ENCODE data around the gene SLFNL1.

Gene SLFNL1

DNA sequence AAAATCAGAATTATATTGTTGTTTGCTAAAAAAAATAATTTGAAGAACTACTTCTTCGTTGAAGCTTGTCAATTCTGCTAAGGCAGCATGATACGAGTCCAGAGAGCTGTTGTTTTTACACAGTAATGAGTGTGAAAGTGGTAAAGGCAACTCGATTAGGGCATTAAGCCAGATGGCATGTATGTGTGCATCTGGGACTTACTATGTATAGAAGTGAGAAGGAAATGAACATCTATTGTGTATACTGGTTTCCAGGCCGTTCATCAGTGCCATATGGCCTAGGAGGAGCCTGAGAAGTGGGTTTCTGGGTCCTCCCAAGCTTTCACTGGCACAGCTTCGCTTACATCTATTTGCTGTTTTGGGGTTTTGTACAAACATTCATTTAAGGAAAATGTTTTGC lies 36.4 kb downstream of the SLFNL1 start:
- no peak for DNase-seq

DNA sequence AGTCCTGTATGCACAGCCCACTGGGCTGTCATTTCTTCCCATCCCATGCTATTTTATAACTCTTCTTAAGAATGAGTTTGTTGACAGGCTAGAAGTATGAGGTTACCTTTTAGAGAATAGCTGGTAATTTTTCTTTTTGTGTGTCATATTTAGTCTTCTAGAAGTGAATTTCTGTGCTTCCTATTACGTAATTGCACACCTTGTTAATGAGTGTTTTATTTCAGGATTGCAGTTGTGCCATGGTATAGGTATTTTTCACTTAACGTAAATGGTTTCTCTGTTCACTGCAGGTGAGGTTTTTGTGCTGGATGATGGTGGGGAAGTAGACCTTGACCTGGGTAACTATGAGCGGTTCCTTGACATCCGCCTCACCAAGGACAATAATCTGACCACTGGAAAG lies 37.0 kb downstream of the SLFNL1 start:
- no peak for DNase-seq

DNA sequence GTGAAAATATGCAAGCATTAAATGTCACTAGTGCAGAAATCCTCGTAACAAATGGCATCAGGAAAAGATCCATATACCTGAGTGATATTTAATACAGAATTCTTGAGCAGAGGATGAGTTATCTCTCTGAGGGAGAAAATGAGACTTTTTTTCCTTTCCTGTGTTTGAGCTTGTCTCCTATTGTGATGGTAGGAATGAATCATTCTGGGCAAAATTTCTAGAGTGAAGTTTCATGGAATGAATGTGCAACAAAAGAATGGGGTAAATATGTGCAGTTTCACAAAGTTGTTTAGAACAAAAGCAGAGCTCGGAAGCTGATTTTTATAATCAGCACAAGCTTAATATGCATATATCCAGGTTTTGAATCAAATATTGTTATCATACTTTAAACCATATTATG lies 37.5 kb downstream of the SLFNL1 start:
- no peak for DNase-seq

DNA sequence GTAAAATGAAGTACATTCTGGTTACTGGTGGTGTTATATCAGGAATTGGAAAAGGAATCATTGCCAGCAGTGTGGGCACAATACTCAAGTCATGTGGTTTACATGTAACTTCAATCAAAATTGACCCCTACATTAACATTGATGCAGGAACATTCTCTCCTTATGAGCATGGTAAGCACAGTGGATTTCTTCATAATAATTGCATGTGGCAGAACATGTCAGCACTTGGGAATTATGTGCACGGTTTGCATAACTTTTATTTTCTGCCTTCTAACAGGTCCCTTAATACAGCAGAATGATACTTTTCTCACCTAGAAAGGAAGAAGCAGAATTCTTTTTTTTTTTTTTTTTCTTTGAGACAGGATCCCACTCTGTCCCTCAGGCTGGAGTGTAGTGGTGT lies 38.2 kb downstream of the SLFNL1 start:
- no peak for DNase-seq

DNA sequence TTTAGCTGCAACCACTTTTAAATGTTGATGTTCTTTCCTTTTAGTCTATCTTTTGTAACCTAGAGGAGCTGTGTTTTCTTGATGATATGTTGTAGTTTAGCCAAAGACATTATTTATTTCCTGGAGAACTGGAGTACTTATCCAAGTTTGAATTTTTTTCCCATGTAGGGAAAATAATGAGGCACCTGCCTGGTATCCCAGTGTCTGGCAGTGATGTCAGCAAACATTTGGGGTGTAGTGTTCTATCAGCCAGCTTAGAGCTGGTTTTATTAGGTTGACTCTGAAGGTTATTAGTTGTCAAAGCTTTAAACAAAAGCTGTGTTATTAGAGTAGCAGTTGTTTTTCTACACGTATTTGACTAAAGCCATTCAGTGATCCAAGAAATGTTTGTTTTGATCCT lies 38.8 kb downstream of the SLFNL1 start:
- DNase-seq: no peak

DNA sequence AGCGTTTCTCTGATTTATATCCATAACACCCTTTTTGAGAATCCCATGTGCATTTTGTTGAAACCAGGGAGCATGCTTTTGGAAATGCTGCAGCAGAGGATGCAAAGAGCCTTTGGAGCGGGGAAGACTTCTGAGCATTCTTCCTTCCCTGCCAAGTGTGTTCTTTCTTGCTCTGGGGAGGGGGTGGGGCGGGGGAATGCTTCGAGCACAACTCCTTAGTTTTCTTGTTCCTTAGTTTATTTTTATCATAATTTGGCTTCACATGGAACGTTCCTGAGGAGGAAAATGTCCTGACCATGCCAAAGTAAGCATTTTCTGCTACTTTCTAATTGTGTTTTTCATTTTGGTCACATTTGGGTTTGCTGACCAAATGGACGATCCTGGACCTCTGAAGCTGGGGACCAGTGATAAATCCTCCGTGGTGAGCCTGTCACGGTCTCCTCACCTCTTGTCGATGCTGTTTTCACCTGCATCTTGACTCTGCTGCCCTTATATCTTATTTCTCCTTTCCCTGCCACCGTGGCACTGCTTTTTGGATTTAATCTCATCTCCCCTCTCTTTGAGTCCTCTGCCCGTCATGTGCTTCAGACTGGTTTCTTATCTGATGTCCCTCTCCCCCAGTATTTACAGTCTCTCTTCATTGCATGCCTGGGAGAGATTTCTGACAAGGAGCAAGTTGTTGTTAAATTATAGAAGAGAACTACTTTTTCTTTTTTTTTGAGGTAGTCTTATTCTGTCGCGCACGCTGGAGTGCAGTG lies 39.7 kb downstream of the SLFNL1 start:
- no peak for DNase-seq

DNA sequence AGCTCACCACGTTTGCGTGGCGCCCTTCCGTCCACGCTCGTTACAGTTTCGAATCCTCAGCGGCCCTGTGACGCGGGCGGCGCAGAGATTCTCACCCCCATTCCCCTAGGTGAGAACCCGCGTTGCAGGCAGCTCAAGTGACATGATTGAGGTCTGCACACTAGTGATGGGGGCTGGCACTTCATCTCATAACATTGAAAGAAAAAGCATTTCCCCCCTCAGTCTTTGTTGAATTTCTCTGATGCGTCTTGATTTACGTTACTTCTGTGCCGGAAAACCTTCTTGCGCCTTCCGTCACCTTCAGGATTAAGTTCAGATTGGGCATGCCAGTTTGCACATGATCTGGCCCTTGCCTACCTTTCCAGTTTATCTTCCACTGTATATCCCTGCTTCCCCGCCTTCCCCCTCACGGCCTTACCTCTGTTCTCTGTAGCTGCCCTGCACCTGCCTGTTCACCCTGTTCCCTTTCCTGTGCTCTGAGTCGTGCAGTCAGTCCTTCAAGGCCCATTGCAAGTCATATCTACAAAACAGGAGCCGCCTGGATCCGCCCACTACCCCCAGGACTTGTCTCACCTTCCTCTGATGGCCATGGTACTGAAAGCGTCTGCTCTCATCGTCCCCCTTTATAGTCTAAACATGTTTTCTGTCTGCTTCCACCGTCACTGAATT lies 40.9 kb downstream of the SLFNL1 start:
- DNase-seq: peak; percentile 59

DNA sequence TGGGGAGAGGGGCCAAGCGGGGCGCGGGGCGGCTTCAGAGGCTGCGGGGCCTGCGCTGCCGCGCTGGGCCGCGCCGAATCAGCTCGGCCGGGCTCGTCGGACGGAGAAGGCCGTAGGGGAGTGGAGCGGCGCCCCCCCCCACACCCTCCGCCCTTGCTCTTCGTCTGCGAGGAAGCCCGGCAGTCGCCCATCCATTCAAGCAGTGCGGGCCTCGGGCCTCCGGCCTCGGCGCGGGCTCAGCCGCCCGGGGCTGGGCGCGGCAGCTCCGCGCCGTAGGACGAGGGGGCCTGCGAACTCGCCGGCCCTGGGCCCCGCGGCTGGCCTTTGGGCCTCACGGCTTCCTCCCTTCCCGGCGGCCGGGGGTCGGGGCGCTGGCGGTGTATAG lies 41.5 kb downstream of the SLFNL1 start:
- DNase-seq: no peak

DNA sequence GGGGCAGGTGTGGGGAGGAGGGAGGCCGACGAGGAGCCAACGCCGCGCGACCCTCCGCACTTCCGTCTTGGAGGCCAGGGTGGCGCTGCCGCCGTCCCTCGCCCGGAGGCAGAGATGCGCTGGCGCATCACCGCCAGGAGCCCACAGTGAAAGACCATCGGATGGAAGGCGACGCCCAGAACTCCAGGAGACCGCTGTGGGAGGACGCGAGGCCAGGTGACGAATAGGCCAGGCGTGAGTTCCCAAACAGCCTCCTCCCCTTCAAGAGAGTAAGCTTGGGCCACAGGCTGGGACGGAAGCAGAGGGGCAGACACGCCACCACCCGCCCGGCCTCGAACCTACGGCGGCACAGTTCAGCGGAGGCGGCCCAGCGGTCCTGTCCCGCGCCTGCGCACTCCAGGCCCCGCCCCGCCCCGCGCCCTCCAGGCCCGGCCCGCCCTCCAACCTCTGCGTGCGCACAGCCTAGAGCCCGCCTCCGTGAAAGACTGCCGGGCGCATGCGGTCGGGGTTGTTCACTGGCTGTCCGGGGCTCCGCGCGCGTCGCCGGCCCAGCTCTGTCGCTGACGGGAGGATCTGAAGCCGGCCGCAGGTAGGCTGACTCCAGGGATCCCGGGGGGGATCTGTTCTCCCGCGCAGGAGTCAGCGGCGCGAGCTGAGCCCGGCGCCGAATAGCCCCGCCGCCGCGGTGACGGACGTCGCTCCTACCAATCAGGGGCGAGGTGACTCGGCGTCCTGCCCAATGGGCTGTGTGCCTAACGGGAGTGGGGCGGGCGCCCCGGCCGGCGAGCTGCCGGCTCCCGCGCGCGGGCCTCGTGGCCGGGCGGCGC lies 42.1 kb downstream of the SLFNL1 start, which contains the start of gene CTPS1:
TSS of gene CTPS1 (plus strand) at position 456 of the 827 bp plus-strand sequence. CDS start 3,595 bp downstream, outside the sequence.
- peak; percentile 92 for DNase-seq

DNA sequence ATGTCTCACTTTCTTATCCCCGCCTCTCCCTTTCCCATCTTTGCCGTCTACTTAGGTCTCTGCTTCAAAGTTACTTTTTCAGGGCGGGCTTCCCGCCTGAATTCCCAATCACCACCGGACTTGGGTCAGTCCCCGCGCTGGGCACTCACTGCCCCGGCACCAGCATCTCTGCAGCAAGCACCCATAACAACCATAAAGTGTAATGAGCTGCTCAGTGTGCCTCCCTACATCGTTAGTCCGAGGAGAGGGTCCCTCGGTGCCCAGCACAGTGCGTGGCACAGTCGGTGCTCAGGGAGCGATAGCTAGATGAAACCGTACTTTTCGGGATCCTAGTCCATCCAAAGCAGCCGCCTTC lies 42.7 kb downstream of the SLFNL1 start:
- DNase-seq: no peak

DNA sequence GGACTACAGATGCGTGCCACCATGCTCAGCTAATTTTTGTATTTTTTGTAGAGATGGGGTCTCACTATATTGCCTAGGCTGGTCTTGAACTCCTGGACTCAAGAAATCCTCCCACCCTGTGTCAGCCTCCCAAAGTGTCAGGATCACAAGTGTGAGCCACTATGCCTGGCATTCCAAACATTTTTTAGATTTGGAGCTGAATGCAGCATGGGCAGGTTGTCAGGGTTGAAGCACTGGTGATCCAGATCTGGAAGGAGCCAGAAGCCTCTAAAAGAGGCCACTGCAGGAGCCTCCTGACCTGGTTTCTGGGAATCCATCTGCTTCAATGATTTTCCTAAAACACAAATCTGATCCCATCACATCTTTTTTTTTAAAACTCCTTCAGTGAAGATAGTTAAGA lies 43.8 kb downstream of the SLFNL1 start:
- no peak for DNase-seq

DNA sequence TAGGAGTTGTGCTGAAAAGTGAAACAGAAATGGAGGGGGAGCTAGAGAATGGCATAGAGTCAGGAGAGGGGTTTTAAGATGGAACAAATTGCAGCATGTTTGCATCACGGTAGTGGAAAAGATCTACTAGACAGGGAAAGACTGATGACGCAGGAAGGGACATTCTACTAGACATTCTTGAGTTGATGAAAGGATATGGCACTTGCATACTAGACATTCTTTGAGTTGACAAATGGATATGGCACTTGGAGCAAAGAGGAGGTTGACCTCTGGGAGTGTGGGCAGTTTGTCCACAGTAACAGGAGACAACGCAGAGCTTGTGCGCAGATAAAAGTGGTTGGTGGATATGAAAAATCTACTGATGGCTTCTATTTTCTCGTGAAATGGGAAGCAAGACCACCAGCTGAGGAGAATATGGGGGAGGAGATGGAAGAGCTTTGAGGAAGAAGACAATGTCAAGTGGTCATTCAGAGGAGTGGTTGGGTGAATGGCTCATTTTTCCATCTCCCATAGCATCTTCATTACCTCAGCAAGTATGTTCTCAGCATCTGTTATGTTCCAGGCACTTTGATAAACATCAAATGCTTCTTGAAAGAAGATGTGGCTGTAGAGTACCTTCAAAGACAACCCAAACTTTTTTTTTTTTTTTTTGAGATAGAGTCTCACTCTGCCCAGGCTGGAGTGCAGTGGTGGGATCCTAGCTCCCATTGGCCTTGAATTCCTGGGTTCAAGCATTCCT lies 44.4 kb downstream of the SLFNL1 start:
- no peak for DNase-seq

DNA sequence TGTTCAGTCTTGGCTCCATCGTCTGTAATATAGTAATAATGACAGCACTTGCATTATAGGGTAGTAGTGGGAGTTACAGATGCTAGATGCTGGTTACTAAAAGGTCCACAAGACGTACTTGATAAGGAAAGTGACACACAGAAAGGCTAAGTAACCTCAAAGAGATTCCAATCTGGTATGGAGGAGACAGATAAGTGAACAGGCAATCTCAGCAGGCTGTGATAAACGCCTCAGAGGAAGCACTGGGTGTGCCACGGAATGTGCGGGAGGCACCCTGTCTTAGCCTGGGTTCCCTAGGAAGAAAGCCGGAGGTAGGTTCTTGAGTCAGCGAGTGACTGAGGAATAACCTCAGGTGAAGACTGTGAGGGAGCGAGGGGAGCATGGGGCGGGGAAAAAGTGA lies 46.6 kb downstream of the SLFNL1 start:
- no peak for DNase-seq

DNA sequence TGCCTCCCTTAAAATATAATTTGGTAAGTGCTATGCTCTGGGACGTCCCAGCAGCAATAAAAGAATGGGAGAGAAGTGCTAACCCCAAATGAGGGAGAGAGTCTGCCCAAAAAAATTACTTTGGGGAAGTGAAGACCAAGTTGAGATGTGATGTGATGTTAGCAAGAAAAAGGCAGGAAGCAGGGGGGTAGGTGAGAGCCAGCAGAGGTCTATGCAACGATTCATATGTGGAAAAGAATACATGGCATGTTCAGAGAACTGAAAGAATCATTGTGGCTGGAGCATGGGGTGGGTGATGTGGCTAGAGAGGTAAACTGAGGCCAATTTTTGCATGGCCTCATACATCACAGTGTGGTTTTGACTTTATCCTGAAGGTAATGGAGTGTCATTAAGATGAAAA lies 47.6 kb downstream of the SLFNL1 start:
- DNase-seq: no peak

DNA sequence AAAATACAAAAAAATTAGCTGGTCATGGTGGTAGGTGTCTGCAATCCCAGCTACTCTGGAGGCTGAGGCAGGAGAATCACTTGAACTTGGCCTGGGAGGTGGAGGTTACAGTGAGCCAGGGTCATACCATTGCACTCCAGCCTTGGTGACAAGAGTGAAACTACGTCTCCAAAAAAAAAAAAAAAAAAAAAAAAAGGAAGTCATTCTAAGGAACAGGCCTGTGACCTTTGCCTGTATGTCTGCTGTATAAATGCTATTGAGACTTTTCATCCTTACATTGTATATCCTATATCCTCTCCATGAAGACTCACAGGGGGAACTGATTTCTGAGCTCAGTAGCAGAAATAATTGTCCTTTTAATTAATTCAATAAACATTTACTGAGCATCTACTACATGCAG lies 49.6 kb downstream of the SLFNL1 start:
- no peak for DNase-seq

DNA sequence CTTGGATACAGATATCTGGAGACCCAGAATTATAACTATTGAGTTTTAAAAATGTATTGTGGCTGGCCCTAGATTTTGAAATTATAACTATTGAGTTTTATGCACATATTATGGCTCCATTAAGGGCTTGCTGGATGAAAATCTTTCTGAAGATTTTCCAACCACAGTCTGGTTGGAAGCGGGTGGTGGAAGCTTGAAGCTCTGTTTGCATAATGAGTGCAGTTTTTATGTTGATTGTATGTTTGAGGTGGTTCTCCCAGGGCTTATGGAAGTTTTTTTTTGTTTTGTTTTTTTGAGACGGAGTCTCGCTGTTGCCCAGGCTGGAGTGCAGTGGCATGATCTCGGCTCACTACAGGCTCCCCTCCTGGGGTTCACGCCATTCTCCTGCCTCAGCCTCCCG lies 52.1 kb downstream of the SLFNL1 start:
- no peak for DNase-seq

DNA sequence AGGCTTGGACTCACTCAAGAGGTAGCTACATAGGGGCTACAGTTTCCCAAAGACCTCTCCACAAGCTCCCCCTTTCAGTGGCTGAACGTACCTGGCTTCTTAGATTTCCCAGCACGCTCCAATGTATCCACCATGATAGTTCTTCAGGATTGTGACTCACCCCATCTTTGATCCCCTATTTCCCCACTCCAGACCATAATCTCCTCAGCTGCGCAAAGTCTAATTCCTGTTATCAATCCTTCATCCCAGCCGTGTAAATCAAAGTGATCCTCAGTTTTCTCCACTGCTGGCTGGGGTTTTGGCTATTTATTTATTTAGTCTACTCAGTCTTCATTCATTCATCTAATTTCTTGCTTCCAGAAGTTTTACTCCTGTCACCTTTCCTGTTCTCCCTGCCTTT lies 55.1 kb downstream of the SLFNL1 start:
- no peak for DNase-seq

All from DMS79 treated with DMSO at 0.1 percent for 48 hours (cell line).